Activated CD8-positive, alpha-beta memory T cell treated with anti-CD3 and anti-CD28 coated beads, Interleukin-2, amount 50 U/mL, for 4 hours (primary cell): Measurements from ENCODE around the gene NOX5.

Source experiments
- DNase-seq: peaks from one replicate; pipeline ENCODE4 v3.0.0-alpha.2; 2020

Gene NOX5

DNA sequence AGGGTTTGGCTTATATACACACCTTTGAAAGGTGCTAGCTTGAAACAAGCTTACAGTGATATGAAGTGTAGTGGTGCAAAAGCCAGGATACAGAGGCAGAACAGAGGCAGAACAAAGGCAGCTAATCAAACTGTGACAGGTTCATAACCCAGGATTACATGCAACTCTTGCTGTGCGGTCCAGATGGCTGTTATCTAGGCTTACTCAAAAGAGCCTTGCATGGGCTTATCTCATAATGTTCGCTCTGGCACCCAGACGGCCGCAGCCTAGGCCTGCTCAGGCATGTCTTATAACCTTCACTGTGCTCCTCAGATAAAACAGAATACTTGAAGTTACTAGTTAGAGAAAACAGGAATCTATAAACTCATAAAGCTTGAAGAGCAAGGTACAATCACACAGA, 22.8 kb upstream of the NOX5 start:
- DNase-seq = no peak

DNA sequence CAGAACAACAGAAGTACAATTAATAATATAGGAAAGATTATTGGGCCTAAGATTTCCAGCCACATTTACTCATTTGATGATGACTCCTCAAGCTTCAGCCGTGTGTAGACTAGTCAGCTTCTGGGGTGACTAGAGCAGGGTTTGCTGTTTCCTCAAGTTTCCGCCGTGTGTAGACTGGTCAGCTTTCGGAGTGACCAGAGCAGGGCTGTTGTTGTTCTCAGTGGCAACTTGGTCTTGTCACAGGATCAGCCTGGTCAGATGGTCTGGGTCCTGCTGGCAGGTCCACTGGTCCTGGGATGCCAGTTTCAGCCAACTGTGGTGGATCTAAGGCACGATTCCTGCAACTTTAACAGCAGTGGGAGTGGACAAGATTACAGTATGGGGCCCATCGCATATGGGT, 21.8 kb upstream of the NOX5 start:
- DNase-seq = no peak

DNA sequence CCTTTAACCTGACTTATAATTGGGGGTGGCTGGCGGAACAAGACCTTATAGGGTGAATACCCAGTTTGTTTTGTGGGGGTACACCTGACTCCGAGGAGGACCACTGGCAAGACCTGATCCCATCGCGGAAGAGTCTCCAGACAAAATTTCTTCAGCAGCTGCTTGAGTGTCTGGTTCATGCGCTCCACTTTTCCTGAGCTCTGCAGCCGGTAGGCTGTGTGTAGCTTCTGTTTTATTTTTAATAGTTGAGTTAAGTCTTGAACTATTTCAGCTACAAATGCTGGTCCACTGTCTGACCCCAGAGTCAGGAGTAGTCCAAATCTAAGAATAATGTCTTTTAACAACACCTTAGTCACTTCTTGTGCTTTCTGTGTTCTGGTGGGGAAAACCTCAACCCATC, 21.2 kb upstream of the NOX5 start:
- DNase-seq = no peak

DNA sequence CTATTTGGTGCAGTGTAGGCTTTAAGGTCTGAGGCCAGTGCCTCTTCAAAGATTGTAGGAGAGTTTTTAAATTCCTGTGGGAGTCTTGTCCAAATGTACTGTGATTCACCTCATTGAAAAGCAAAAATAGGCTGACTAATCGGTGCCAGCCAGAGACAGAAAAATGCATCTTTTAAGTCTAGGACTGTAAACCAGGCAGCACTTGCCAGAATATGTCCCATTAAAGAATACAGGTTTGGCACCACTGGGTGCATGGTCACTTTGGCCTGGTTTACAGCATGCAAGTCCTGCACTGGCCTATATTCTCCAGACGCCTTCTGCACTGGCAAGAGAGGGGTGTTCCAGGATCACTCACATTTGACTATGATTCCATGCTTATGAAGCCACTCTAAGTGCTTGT, 20.3 kb upstream of the NOX5 start:
- no peak for DNase-seq

DNA sequence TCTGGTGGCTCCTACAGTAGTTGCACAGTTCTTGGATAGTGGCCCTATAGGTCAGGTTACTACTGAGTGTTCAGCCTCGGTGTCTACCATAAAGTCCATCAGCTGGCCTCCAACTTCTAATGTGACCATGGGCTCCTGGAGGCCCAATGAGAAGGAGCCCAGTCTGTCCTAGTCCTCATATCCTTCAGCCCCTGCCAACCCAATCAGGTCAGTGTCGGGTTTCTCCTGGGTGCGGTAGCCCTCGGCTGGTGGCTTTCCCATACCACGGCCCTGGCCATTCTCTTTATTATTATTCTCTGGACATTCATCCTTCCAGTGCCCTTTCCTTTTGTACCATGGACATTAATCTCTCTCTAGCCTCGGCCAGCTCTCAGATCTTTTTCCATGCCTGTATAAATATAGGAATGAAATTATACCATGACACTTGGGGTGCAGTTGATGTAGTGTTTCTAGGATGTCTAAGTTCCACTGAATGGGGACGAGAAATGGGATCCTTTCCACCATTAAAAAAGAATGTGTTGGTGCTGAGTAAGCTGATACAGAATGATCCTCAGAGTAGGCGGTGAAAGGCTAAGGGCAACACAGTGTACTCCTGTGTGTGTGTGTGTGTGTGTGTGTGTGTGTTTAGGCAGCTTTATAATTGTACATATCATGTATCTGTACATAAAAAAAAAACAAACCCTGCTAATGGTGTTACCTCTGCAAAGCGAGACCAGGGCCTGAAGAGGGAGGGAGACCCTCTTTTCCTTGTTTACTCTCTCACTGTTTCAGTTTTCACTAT, 19.3 kb upstream of the NOX5 start:
- DNase-seq = no peak

DNA sequence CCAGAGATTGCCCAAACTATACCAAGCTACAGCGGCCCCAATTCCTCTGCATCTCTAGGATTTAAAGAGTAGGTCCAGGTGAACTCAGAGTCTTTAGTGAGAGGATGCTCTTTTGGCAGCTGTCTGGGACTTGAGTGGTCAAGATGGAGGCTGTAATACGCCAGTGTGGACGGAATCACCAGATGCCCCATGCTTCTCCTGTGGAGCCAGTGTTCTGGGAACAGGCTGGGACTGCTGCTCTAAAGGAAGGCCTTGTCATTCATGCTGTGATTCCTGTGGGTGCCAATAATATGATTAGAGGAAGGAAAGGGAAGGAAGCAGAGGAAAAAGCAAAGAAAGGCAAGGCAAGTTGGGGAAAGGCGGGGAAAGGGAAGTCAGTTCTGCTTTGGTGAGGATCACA, 17.4 kb upstream of the NOX5 start:
- DNase-seq = no peak

DNA sequence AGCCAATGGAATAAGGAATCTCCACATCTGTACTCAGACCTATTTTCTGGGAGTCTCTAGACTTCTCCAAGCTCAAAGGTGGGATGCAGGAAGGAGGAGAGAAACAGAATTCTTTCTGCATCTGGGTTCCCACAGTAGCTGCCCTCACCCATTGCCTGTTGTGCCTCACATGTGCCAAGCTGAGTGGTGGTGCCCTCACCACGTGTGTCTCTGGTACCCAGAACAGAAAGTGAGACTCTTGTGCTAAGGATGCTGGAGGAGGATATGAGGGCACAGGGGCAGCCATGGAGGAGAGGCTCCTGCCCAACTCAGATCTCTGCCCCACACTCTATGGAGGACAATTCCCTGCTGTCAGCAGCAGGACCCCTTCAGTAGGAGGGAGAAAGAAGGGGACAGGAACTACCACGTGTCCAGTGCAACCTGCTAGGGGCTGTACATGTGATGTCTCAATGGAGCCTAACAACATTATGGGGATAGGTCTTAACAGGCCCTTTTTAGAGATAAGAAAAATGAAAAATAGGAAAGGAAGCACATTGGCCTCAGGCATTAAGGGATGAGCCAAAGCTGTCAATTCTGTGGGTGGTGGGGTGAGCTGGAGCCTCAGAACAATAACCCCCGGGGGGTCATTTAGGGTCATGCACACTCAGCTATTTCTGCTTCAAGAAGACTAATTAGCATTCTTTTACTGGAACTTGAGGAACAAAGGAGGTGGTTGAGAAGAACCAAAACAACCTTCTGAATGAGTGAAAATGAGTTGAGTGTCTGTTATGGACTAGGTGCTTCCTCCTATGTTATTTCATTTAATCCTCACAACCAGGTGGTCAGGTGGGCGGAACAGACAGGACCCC, 16.3 kb upstream of the NOX5 start:
- DNase-seq = no peak

DNA sequence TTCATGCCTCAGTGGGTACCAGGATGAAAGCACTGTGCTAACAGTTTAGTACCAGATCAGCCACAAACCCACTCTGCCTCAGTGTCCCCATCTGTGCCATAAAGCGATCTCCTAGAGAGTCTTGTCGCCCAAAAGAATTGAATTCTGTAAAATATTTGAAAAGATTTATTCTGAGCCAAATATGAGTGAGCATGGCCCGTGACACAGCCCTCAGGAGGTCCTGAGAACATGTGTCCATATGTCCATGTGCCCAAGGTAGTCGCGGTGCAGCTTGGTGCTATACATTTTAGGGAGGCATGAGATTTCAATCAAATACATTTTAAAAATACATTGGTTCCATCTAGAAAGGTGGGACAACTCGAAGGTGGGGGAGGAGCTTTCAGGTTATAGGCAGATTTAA, 15.4 kb upstream of the NOX5 start:
- DNase-seq = no peak

DNA sequence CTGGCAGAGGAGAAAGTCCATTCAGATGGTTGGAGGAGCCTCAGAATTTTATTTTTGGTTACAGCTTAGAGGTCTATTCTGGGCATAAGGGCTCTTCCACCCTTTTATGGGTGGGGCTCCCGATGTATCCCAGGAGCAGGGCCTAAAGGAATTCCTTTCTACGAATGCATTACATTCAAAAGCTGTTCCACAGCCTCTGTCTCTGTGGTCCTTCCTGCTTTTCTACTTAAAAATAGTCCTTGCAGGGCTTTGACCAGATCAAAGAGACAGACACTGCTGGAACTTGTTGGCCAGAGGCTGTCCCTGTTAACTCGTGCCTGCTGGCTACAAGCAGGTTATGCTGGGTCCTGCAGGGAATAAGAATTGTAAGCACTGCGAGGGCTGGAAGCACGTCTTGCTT, 14.4 kb upstream of the NOX5 start:
- DNase-seq = no peak

DNA sequence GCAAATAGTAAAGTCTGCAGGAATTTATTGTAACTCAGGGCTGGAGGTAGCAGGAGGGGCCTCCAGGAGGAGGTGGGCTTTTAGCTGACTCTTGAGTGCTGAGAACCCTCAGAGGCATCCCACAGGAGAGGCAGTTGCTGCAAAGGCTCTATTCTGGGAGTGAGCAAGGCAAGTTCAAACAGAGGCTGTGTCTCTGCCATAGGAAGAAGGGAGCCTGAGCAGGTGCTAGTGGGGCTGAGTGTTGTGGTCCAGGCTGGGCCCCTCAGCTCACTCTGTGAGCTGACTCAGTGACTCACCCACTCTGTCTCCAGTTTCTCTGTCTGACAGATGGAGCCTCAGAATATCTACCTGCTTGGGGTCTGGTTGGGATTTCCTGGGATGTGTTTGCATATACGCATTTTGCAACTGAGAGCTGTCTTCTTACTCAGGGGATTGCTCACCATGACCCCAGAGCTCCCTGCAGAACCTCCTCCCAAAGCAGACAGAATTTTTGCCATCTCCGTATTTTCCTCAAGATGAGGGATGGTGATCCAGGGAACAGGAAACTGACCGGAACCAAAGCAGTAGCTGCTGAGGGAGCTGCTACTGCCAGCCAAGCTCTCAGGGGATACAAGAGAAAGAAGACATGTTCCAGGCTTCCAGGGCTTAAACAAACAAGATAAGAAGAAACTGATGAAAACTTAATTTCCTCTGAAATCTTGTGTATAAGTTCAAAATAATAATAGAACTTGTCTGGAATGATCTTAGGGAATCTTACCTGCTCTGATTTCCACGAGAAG, 13.6 kb upstream of the NOX5 start:
- no peak for DNase-seq

DNA sequence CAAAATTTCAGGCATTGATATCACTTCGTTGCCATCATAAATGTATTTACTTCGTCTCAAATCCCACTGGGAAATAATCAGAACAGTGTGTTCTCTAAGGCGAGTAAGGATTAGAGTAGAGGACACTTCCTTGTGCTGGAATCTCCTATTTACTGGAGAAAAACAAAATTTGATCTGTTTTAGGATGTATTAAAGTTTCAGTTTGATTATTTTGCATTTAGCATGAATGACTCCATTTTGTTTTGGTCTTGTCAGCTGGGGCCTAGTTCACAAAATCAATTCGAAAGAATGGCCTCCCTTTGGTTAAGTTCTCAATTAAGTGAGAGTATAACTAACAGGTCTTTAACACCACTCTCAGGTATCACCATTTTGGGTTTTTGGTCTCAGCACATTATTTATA, 11.7 kb upstream of the NOX5 start:
- DNase-seq = no peak

DNA sequence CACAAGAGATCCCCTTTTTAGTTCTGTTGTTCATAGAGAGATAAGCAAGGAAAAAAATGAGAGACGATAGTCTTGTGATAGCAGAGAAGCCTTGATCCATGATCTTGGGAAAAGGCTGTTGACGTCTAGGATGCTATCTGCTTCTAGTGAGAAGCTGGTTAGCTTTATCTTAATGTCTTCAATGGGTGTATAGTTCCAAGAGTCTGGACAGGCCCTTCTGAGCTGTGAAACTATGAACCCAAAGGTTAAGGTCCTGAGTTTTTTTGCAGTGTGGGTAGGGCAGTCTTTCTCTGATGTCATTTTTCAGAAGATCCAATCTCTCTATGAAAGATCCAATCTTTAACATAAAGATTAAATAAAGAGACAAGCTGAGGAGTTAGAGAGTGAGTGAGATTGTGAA, 10.5 kb upstream of the NOX5 start:
- DNase-seq = no peak

DNA sequence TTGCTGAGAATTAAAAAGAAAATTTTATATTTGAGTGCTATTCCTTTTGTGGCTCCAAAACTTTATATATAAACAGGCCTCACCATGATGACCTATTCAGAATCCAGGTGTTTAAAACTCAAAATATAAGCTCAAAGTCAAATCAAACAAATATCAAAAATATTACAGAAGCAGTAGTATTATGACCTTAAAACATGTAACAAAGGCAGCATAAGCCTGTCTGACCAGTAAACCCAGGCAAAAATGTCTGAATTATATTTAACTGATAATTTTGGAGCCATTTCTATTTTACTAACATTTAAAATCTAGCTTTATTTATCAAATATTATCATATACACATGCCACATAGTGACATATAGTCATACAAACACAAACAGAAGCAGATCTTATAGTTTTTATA, 6.4 kb upstream of the NOX5 start:
- DNase-seq = no peak

DNA sequence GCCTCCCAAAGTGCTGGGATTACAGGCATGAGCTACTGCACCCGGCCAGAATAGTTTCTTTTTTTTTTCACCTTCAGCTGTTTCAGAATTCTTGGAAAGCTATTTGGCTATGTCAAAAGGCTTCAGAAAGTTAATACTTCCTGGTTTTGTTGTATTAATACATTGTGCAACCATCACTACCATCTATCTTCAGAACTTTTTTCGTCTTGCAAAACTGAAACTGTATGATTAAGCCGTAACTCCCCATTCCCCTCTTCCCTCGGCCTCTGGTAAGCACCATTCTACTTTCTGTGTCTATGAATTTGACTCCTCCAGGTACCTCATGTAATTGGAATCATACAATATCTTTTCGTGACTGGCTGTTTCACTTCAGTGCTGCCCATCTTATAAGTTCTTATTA, 5.2 kb upstream of the NOX5 start:
- DNase-seq = no peak

DNA sequence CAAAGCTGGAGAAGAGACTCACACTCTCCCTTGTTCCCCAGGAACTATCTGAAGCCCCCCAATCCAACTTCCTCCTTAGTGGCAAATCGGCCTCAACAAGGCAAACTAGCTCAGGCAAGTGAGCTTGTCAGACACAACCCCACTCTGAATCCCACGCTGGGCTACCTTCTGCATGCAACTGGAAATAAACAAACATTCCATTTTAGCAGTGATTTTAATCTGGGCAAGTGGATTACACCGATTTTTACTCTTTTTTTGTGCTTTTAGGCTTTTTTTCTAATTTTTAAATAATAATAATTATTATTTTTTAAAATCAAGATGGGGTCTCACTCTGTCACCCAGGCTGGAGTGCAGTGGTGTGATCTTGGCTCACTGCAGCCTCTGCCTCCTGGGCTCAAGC, 2.9 kb upstream of the NOX5 start:
- no peak for DNase-seq

DNA sequence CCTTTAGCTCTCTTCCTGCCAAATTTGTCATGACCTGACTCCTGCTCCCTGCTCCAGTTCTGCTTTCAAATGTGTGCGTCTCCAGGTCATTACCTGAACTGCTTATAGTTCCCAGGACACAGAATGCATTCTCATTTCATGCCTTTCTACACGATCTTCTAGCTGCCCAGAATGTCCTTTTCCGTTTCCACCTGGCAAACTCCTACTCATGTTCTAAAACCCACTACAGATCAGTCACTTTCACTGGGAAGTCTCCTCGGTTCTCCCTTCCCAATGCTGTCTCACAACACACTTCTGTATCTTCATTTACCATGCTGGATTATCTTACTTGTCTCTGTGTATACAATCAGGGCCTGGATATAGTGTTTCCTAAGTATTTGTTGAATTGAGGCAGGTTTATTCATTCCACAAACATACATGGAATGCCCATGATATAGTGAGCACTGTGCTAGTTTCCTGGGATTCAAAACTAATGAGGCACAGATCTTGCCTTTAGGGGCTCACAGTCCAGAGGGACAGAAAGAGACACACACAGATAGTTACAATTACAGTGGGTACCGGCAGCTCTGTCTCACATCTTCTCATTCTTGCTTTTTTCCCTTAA, 1.6 kb upstream of the NOX5 start:
- no peak for DNase-seq

DNA sequence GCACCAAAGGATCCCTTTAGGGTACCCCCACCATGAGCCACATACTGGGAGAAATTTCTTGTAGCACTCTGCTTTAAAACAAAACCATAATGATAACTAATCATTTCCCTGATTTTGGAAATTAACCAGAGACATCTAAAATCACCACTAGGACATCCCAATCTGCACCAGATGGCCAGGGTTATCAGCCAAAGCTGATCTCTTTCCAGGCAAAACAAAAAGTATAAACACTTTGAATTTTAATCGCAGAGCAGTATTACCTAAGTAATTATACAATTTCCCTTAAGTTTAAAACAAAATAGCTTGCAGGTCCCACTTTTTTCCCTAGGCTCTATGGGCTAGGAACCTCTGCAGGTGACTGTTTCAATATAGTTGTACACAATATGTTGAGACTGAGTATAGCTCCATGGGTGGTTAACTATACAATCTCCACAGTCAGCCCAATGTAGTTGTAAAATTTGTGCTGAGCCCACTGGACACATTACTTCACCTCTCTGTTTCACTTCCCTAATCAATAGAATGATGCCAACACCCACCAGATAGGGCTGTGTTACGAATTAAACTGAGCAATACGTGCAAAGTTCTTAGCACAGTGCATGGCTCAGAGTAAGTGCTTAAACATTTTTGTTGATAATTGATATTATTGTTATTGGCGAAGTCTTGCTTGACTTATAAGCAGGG, 629 bp upstream of the NOX5 start:
- DNase-seq = no peak

DNA sequence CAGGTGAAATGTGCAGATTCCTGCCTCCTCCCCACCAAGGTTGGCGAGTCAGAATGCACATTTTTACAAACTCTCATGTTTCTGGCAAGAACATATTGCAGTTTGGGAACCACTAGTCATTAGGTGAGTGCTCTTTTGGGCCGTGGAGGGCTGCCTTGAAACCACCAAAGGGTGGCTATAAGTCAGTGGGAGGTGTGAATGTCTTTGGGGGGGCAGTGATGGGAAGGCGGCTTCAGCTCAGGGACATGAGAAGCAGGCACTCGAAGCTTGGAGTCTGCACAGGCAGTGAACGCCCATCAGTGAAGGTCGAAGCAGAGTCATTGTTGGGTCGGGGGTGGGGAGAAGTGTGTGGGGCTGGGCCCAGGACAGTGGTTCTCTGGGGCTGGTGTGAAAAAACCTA, 1.1 kb downstream of the NOX5 start:
- DNase-seq = no peak

DNA sequence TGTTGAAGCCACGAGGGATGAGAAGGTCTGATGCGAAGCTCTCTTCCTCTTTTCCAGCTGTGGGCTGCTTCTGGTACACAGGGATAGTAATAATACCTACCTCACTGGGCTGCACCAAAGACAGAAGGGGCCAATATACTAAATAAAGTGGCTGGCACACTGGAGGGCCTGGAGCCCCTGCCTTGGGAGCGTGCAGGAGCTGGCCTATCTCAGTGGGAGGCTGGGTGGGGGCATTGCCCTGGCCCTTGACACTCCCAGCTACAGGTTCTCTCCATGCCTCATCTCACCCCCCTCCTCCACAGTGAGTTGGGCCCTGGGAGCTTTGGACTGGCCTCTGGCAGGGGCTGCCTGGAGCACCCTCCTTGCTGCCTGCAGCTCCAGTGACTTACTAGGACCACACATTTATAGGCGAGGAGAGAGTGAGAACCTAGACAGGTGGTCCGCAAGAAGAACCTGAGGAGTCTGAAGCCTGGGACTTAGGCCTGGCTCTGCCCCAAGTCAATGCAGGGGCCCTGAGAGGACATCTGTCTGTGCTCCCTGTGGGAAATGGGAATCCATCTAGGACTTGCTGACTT, 1.6 kb downstream of the NOX5 start:
- DNase-seq = no peak

DNA sequence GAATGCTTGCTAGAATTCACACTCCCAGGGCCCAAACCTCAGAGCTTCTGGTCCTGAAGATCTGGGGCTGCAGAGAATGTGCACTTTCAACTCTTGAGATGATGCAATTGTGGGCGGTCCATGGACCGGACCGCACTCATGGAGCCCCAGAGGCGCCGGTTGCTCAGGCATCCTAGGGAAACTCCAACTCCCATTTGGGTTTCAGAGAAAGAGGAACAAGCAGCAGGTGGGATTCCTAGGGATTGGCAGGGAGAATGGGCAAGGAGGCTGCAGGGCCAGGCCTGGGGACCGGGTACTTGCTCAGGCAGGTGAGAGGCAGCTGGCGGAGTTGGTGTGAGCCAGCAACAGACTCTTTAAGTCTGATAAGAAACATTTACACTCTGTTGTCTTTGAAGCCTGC, 3.5 kb downstream of the NOX5 start:
- no peak for DNase-seq

DNA sequence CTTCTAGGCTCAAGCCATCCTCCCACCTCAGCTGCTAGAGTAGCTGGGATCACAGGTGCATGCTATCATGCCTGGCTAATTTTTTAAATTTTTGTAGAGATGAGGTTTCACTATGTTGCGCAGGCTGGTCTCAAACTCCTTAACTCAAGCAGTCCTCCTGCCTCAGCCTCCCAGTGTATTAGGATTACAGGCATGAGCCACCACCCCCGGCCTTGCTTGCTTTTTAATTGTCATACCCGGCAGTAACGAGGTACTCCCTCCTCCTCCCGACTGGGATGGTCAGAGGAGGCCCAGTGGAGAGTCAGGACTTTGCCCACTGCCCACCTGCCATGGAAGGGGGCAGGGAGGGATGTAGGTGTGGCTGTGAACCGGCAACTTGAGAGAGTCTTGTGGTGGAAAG, 4.5 kb downstream of the NOX5 start:
- no peak for DNase-seq

DNA sequence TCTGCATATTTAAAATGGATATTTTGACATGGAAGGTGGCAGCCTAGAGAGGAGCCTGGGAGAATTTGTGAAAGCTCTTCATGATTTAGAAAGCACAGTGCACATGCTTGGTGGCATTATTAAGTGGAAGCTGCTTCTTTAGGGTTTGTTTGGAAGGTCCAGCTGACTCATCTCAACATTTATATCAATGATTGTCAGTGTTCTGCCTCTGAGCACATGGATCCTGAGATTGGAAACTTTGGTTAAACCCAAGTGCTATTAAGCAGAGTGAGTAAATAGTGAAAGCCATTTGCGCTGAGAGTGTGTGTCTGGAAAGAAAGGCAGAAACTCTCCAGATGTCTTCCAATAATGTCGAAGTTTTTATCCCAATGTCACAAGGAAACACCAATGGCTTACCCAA, 7.4 kb downstream of the NOX5 start:
- no peak for DNase-seq
